ENCODE data around the gene KRT86. TPM values are rescaled to one million over a fixed set of nuclear protein-coding genes. Genes with fewer than 3 reads are reported as not detected.
"Not testable (repeated sequence)": the region's sequence is repeated elsewhere in the genome, so short reads cannot be mapped to it uniquely, and the experiment has no call there.

Gene KRT86
- total RNA-seq, 4 donors from 2014 or later, result 1.0 to 289 (median 37.0) TPM

GRCh38 chr12:52255926-52256583 lies 18.4 kb upstream of the KRT86 start:
- Histone ChIP-seq H3K27ac (no peak overlapping the region), H3K36me3 (no peaks in the 10 kb centered on the region), H3K4me1 (peaks cover 11% of the 10 kb centered on the region), H3K27me3 (peaks cover 41% of the 10 kb centered on the region), H3K4me3 (no peak overlapping the region), H3K9me3 (no peaks in the 10 kb centered on the region)
- DNase-seq (ENCODE audit: low spot score in 2 of 2), result peak in 1 of 2 donors; percentile 39
- TF ChIP-seq EP300 (IDR thresholded peaks at IDR 0.05) (no peak), POLR2AphosphoS5 (IDR thresholded peaks at IDR 0.05) (no peak), POLR2A (IDR thresholded peaks at IDR 0.05) (no peak), CTCF (IDR thresholded peaks at IDR 0.05) (no peak)
- 93% methylated on average over 9 of the region's 9 CpGs for WGBS

- peaks cover 11% of the 10 kb centered on the region for H3K4me1 ChIP-seq
- DNase-seq (ENCODE audit: low spot score in 2 of 2), result peak in 1 of 2 donors; percentile 13
- 38% methylated on average over 2 of the region's 2 CpGs for WGBS
- no peak overlapping the region for H3K4me3 ChIP-seq
- no peaks in the 10 kb centered on the region for H3K36me3 ChIP-seq
- TF ChIP-seq POLR2A (IDR thresholded peaks at IDR 0.05), result no peak
- no peak for TF ChIP-seq CTCF (IDR thresholded peaks at IDR 0.05)
- no peak for TF ChIP-seq POLR2AphosphoS5 (IDR thresholded peaks at IDR 0.05)
- TF ChIP-seq EP300 (IDR thresholded peaks at IDR 0.05), result no peak
- H3K27me3 ChIP-seq, result peaks cover 46% of the 10 kb centered on the region
- H3K9me3 ChIP-seq, result no peaks in the 10 kb centered on the region
- H3K27ac ChIP-seq, result no peak overlapping the region
Measured at GRCh38 chr12:52256584-52256935, 17.9 kb upstream of the KRT86 start.

GRCh38 chr12:52257074-52257551 lies 17.3 kb upstream of the KRT86 start:
- 100% methylated on average over 1 of the region's 4 CpGs for WGBS
- Histone ChIP-seq H3K4me3 (no peak overlapping the region), H3K9me3 (no peaks in the 10 kb centered on the region), H3K27me3 (peaks cover 48% of the 10 kb centered on the region), H3K36me3 (no peaks in the 10 kb centered on the region), H3K4me1 (peaks cover 11% of the 10 kb centered on the region), H3K27ac (no peak overlapping the region)
- DNase-seq (ENCODE audit: low spot score in 2 of 2), result peak in 1 of 2 donors; percentile 43
- TF ChIP-seq CTCF (IDR thresholded peaks at IDR 0.05) (no peak), POLR2AphosphoS5 (IDR thresholded peaks at IDR 0.05) (no peak), POLR2A (IDR thresholded peaks at IDR 0.05) (no peak), EP300 (IDR thresholded peaks at IDR 0.05) (no peak)

- Histone ChIP-seq H3K27me3 (peaks cover 51% of the 10 kb centered on the region), H3K4me1 (peaks cover 11% of the 10 kb centered on the region), H3K4me3 (peak overlapping the region; percentile 36)
- not testable (repeated sequence) for H3K27ac ChIP-seq, H3K9me3 ChIP-seq, H3K36me3 ChIP-seq
- peak in 1 of 2 donors; percentile 30 for DNase-seq (ENCODE audit: low spot score in 2 of 2)
- 54% methylated on average over 9 of the region's 13 CpGs for WGBS
Measured at GRCh38 chr12:52257922-52258321, 16.5 kb upstream of the KRT86 start.

- H3K4me3 ChIP-seq, result peak overlapping the region; percentile 36
Measured at GRCh38 chr12:52258335-52258901, 16.0 kb upstream of the KRT86 start.

More at GRCh38 chr12:52258335-52258901, 16.0 kb upstream of the KRT86 start:
- H3K9me3 ChIP-seq, result no peaks in the 10 kb centered on the region
- H3K36me3 ChIP-seq, result no peaks in the 10 kb centered on the region
- H3K27me3 ChIP-seq, result peaks cover 55% of the 10 kb centered on the region
- peaks cover 11% of the 10 kb centered on the region for H3K4me1 ChIP-seq
- TF ChIP-seq POLR2AphosphoS5 (IDR thresholded peaks at IDR 0.05) (no peak), EP300 (IDR thresholded peaks at IDR 0.05) (no peak), POLR2A (IDR thresholded peaks at IDR 0.05) (no peak), CTCF (IDR thresholded peaks at IDR 0.05) (no peak)
- no CpG with 5 or more reads among the region's 72 CpGs for WGBS
- H3K27ac ChIP-seq, result no peak overlapping the region
- DNase-seq (ENCODE audit: low spot score in 2 of 2), result peak in 1 of 2 donors; percentile 60
